Measurements from ENCODE around the gene RASAL2. TPM values are rescaled to one million over a fixed set of nuclear protein-coding genes. Genes with fewer than 3 reads are reported as not detected.
A peak's percentile ranks its signal among the peaks of the same experiment; 100 is the strongest.

Gene RASAL2
- total RNA-seq, 1 experiment from 2014 or later: 36.8 TPM

GRCh38 chr1:178209935-178210334 lies 116.0 kb downstream of the RASAL2 start:
- Mint-ChIP-seq H3K9me3 (ENCODE audit: unreplicated experiment) (peaks cover 54% of the 10 kb centered on the region), H3K4me3 (ENCODE audit: unreplicated experiment) (no peak overlapping the region), H3K36me3 (ENCODE audit: insufficient read depth, unreplicated experiment) (peaks cover 27% of the 10 kb centered on the region), H3K27ac (ENCODE audit: unreplicated experiment) (peak overlapping the region; percentile 39), H3K4me1 (ENCODE audit: low read depth, unreplicated experiment) (peaks cover 29% of the 10 kb centered on the region), H3K27me3 (ENCODE audit: insufficient read depth, unreplicated experiment) (no peaks in the 10 kb centered on the region)
- DNase-seq: no peak
- peaks cover 45% of the 10 kb centered on the region for H3K9me3 ChIP-seq
- TF ChIP-seq CTCF (IDR thresholded peaks at IDR 0.05; ENCODE audit: insufficient read depth in 1 of 2, low read depth in 1 of 2, low read length in 1 of 2, severe bottlenecking in 1 of 2, unreplicated experiment in 1 of 2): no peak
- intact Hi-C loops (cut with micrococcal nuclease; ENCODE audit: unreplicated experiment): no loop called here
- H3K4me3 ChIP-seq (ENCODE audit: low read depth, low read length): no peak overlapping the region
- no peaks in the 10 kb centered on the region for H3K27me3 ChIP-seq (replicated peaks; ENCODE audit: control insufficient read depth, insufficient read depth, low read length)
- no TSS peak for BruUV-seq (replicated peaks)
- peaks cover 21% of the 10 kb centered on the region; the same call in 1 of the 2 replicates for H3K4me1 ChIP-seq
- no peaks in the 10 kb centered on the region for H3K36me3 ChIP-seq (ENCODE audit: control insufficient read depth, insufficient read depth, low read length)
- ChIA-PET POLR2A (no interaction called here), CTCF (no interaction called here)

GRCh38 chr1:178218550-178218949 lies 124.6 kb downstream of the RASAL2 start:
- H3K4me1 Mint-ChIP-seq (ENCODE audit: low read depth, unreplicated experiment): peaks cover 4% of the 10 kb centered on the region
- no peak for TF ChIP-seq CTCF (IDR thresholded peaks at IDR 0.05; ENCODE audit: insufficient read depth in 1 of 2, low read depth in 1 of 2, low read length in 1 of 2, severe bottlenecking in 1 of 2, unreplicated experiment in 1 of 2)
- H3K27ac Mint-ChIP-seq (ENCODE audit: unreplicated experiment): no peak overlapping the region
- no peaks in the 10 kb centered on the region for H3K9me3 Mint-ChIP-seq (ENCODE audit: unreplicated experiment)
- POLR2A ChIA-PET: no interaction called here
- H3K27me3 ChIP-seq (replicated peaks; ENCODE audit: control insufficient read depth, insufficient read depth, low read length): no peaks in the 10 kb centered on the region
- no peak overlapping the region for H3K4me3 Mint-ChIP-seq (ENCODE audit: unreplicated experiment)
- intact Hi-C loops (cut with micrococcal nuclease; ENCODE audit: unreplicated experiment): no loop called here
- H3K9me3 ChIP-seq: no peaks in the 10 kb centered on the region
- peaks cover 18% of the 10 kb centered on the region for H3K36me3 Mint-ChIP-seq (ENCODE audit: insufficient read depth, unreplicated experiment)
- no peaks in the 10 kb centered on the region for H3K27me3 Mint-ChIP-seq (ENCODE audit: insufficient read depth, unreplicated experiment)
- CTCF ChIA-PET: interaction anchor here (0.9 kb wide), 1 partner anchor 82 kb away, joined by 3 read pairs; no protein-coding TSS in a partner anchor
- no peak overlapping the region for H3K4me3 ChIP-seq (ENCODE audit: low read depth, low read length)
- H3K4me1 ChIP-seq: no peaks in the 10 kb centered on the region; the same call in 1 of the 2 replicates
- H3K36me3 ChIP-seq (ENCODE audit: control insufficient read depth, insufficient read depth, low read length): no peaks in the 10 kb centered on the region
- no peak for DNase-seq
- no TSS peak for BruUV-seq (replicated peaks)

GRCh38 chr1:178220094-178220493 lies 126.2 kb downstream of the RASAL2 start:
- no peaks in the 10 kb centered on the region for H3K9me3 ChIP-seq
- H3K27ac Mint-ChIP-seq (ENCODE audit: unreplicated experiment): no peak overlapping the region
- peaks cover 12% of the 10 kb centered on the region for H3K36me3 Mint-ChIP-seq (ENCODE audit: insufficient read depth, unreplicated experiment)
- no peak for DNase-seq
- intact Hi-C loops (cut with micrococcal nuclease; ENCODE audit: unreplicated experiment): no loop called here
- H3K27me3 Mint-ChIP-seq (ENCODE audit: insufficient read depth, unreplicated experiment): no peaks in the 10 kb centered on the region
- BruUV-seq (replicated peaks): no TSS peak
- CTCF ChIA-PET: no interaction called here
- H3K4me3 ChIP-seq (ENCODE audit: low read depth, low read length): no peak overlapping the region
- peaks cover 5% of the 10 kb centered on the region; the same call in 1 of the 2 replicates for H3K4me1 ChIP-seq
- H3K27me3 ChIP-seq (replicated peaks; ENCODE audit: control insufficient read depth, insufficient read depth, low read length): no peaks in the 10 kb centered on the region
- POLR2A ChIA-PET: interaction anchor here (0.7 kb wide), 1 partner anchor 187 kb away, joined by 3 read pairs; no protein-coding TSS in a partner anchor
- no peak overlapping the region for H3K4me3 Mint-ChIP-seq (ENCODE audit: unreplicated experiment)
- H3K4me1 Mint-ChIP-seq (ENCODE audit: low read depth, unreplicated experiment): peaks cover 14% of the 10 kb centered on the region
- H3K9me3 Mint-ChIP-seq (ENCODE audit: unreplicated experiment): no peaks in the 10 kb centered on the region
- no peak for TF ChIP-seq CTCF (IDR thresholded peaks at IDR 0.05; ENCODE audit: insufficient read depth in 1 of 2, low read depth in 1 of 2, low read length in 1 of 2, severe bottlenecking in 1 of 2, unreplicated experiment in 1 of 2)
- no peaks in the 10 kb centered on the region for H3K36me3 ChIP-seq (ENCODE audit: control insufficient read depth, insufficient read depth, low read length)
